GM21447 (cell line): ENCODE results near the gene H2AZ1.
"Not testable (repeated sequence)": the region's sequence is repeated elsewhere in the genome, so short reads cannot be mapped to it uniquely, and the experiment has no call there.

Experiments used
- ATAC-seq: cut with Tn5 transposase; IDR thresholded peaks from one replicate; pipeline ENCODE4 v1.9.1; 2021; ENCODE audit not compliant: unreplicated experiment

Gene H2AZ1

DNA sequence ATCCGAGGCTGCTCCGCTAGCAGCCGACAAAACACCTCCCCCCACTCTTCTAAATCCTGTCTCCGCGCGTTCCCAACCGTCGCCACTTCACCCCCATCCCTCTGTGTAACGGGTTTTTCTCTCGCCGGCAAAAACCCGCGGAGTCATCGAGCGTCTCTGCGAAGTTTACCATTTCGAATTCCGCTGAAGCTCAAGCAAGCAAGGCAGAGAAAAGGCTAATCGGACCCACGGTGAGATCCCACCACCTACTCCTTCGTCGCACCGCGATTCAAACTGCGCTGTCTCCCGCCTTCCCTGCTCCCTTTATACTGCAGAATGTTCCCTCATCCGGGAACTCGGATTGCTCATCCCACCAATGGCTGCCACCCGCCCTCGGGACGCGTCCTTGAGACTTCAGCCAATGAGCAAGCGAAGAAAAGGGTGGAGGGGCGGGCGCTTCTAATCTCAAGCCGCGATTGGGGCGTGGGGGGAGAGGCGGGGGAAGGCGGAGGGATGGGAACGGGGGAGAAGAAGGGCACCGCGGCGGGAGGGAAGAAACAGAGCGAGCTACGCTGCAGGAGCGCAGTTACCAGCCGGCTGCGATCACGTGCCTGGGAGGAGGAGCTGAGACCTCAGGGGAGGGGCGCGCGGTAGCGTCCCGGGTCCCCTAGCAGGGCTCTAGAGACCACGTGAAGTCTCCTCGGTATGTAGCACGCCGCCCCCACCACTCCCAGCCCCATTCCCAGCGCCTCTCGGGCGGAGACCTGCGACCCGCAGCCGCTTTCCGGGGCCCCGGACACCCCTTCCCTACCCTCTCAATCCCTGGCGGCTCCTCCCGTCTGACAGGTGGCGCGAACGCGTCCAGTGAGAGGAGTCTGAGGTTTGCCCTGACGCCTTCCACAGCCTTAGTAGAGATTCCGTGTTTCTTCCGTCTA is at the start of gene H2AZ1:
H2AZ1 (minus strand) TSS at position 277 of the 914 bp plus-strand sequence; CDS start at position 172, 105 bp downstream.
- peak; percentile 53 for ATAC-seq

DNA sequence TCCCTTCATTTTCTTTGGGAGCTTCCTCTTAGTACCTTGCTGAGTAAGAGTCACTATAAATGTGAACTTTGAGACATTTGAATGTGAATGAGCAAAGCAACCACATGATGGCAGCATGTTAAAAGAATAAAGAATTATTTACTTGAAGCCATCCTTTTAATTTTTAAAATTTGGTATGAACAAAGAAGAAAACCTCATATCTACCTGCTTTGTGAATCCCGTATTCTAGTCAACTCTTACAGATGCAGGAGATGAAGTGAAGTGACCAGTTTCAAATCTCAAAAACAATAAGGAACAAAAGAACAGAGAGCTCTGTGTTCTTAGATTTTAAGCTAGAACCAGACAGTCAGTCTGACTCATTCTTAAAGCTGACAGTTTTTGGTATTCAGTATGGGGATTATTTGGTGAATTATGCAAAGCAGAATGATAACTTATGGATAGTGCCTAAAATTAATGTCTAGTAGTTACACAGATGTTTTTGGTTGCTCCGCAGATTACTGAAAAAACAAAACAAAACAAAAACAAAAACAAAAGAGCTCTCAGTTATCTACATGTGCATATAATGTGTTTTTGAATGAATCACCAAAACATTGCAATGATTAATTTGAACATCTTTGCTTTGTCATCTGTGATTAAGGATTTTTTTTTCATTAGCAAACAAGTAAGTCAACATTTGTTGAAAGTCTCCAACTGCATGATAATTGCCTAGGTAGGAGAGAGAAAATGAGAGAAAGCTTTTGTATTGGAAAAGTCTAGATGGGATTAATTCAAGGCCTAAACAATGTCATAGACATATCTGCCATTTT is 48.2 kb upstream of the H2AZ1 start:
- no peak for ATAC-seq

DNA sequence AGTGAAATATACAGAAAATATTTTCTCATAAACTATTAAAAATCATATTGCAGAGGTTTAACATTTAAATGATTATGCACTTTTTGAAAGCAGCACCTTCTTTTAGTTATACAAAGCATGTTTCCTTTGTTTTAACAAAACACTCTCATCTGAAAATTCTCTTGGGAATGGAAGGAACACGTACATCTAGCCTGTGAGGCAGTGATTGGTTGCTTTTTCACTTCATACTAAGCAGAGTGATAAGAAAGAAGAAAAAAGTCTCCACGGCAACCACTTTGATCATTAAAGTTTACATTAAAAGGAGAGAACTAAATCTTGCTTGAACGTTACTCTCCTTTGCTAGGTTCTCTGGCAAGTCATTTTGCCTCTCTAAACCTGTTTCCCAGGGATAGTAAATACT is 41.7 kb upstream of the H2AZ1 start:
- no peak for ATAC-seq

DNA sequence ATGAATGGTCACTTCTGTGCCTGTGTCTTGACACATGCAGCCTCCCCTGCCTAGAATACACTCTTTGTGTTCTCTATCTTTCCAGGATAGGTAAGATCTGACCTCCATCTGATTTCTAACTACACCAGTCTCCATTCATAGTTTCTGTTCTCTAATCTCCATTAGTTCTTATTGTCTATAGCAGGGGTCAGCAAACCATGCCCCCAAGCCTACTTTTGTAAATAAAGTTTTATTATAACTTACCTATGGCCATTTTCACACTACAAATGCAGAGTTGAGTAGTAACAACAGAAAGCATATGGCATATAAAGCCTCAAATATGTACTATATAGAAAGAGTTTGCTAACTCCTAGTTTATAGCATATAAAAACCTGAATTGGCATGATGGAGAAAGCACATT is 37.6 kb upstream of the H2AZ1 start:
- ATAC-seq, result no peak

DNA sequence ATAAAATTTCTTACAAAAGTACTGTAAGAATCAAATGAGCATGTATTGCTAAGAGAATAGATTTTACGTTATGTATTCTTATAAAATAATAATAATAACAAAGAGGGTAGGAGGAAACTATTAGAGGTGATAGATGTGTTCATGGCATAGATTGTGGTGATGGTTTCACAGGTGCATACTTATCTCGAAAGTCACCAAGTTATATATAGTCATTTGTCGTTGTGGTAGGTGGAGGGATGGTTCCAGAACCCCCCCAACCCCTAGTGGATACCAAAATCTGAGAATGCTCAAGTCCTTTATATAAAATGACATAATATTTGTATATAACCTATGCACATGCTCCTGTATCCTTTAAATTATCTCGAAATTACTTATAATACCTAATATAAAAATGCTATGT is 36.7 kb upstream of the H2AZ1 start:
- no peak for ATAC-seq

DNA sequence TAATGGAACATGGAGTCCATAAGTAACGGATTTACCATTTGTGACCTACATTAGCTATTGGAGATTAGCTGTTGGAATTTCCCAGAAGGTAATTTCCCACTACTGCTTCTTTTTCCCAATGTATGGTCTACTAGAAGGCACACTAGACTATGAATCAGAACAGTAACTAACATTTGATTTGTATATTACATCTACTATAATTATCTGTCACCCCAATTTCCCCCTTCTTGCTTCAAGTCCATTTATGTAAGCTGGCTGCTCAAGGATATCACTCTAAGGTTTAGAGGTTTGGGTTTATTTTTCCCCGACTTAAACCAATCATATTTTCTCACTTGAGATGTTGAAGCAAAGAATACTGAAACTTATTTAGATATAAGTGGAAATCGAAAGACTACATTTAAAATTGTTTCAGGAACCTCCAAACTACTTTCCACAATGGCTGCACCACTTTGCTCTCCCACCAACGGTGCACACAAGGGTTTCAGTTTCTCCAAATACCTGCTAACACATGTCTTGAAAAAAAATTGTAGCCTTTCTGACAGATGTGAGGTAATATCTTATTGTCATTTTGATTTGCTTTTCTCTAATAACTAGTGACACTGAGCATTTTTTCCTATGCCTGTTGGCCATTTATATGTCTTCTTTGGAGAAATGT is 33.3 kb upstream of the H2AZ1 start:
- ATAC-seq, result peak; percentile 57

DNA sequence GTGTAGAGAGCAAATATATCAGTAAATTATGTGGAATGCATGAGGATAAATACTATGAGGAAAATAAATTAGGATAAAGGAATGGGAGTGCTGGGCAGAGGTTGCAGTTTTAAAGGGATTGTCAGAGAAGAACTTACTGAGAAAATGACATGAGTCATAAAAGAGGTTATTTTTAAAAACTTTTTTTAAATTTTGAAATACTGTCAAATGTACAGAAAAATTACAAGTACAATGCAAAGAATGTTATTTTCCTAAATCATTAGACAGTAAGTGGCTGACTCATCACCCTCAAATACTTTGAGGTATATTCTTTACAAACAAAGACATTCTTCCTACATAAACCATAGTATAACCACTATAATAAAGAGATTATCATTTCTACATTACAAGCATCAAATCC is 29.8 kb upstream of the H2AZ1 start:
- ATAC-seq, result no peak

DNA sequence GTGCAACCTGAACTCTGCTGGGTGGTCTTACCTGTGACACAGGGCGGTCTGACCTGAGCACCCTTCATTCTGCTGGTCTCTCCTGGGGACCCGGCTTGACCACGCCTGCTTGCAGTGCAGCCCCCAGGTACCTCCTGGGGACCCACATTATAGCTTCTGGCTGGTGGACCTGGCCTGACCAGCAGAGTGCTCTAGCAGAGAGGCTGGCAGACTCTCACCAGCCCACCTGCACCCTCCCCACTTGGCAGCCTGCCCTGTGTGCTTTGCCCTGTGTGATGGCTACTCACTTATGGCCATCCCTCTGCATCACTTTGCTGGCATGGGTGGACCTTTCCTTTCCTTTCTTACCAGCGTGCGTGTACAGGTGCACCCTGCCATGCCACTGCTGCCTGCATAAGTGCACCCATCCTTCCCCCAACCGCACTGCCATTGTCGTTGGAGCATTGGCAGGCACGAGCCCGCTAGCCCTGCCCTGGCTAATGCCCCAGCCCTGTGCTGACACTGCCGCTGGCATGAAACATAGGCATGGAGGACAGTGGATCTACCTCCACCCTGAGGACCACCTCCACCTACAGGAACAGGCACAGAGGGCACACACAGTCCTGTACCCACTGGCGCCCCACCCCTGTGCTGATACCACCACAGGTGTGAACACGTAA is 21.5 kb upstream of the H2AZ1 start:
- ATAC-seq, result no peak

DNA sequence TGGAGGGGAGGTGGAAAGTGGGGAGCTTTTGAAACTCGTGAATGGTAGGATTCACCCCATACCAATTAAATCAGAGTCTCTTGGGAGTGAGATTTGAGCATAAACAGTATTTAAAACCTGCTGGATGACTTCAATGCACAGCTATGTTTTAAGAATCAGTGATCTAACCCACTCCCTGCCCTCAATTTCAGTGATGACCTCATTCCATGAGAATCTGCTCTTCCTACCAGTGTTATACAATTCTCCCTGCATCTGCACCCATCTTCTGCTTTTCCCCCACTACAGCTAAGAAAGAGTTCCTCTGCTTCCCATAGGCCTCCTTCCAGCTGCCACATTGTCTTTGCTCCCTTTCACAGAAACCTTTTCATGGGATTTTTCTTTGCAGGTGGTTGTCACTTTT is 18.3 kb upstream of the H2AZ1 start:
- ATAC-seq, result no peak

DNA sequence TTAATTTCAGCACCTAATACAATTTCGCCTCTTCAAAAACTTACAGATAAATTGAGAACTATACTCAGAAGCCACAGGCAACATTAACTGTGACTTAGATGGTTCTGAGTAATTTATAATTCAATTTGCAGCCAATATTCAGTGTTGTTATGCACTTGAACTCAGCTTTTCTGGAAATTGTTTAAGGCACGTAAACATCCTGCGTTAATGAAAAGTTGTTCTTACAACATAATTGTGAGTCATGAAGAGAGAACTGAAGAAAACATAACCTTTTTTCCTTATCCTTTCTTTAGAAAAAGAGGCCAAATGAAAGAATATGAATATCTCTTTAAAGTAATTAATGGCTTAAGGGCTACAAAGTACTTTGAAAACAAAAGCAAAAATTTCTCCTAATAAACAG is 16.6 kb upstream of the H2AZ1 start:
- no peak for ATAC-seq

DNA sequence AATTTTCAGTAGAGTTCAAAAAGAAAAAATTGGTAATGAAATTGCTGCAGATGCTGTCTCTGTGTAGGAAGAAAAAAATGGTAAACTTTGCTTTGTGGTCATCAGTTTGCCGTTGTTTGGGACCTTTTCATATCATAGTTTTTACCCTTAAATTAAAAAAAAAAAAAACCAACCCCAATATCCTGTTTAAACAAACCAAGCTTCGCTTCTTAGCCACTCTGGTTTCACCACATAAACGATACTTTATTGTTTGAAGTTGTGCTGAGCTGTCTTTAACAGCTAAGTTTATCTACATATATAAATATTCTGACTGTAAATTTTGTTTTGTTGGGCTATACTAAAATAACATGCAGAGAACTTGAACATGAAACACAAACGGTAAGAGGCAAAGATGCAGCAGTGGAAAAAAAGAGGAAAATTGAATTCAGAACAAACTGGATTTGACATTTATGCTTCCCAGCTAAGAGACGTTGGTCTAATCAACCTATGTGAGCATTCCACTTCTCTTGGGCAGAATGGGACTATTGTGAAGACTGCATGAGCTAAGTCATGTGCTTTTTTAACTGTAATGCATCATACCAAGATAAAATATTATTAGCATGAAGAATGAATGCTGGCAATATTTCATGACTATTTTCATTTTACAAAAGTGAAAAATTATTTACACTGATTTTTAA is 15.7 kb upstream of the H2AZ1 start:
- no peak for ATAC-seq

DNA sequence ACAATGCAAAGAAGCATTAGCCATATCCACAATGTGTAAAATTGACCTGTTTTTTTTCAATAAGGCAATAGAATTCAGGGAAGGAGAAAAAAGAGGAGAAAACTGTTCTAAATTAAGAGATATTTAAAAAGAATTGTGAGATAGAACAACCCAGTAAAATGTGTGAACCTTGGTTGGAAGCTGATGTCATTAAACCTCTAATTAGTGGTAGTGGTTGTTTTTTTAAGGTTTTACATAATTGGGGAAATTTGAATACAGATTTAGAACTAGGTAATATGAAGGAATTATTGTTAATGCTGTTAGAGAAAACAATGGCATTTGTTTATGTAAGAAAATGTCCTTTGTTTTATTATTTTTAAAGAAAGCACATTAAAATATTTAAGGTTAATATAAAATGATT is 15.1 kb upstream of the H2AZ1 start:
- ATAC-seq, result no peak

DNA sequence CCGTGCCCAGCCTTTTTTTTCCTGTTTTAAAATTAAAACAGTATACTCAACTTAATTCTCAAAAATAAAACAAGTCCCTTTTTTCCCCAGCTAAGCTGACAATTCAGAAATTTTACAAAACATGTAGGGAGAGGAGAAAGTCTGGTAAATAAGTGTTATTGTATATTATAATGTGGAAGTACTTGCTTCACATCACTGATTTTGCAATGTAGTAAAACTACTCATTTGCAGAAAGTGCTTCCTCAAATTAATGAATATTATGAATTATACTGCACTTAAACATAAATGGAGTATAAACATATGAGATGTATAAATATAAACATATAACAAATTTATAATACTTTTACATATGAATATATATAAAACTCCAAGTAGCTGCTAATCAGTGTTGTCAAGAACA is 11.6 kb upstream of the H2AZ1 start:
- no peak for ATAC-seq

DNA sequence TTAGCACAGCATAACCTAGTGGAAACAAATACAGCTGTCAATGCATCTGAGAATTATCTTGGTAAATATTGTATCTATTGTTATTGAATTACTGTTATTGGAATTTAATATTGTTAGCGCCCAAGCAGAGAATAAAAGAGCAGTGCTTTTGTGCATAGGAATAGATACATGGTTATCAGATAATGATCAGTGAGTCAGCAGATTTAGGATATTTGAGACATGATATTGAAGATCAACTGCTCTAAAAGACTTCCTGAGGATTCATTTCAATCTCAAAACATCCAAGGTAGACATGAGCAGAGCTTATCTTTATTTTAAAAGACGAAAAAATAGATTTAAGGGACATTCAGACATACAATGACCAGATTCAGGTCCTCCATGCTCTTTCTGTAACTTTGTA is 10.6 kb upstream of the H2AZ1 start:
- no peak for ATAC-seq

DNA sequence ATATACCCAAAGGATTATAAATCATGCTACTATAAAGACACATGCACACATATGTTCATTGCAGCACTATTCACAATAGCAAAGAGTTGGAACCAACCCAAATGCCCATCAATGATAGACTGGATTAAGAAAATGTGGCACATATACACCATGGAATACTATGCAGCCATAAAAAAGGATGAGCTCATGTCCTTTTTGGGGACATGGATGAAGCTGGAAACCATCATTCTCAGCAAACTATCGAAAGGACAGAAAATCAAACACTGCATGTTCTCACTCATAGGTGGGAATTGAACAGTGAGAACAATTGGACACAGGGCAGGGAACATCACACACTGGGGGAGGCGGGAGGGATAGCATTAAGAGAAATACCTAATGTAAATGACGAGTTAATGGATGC is 8.1 kb upstream of the H2AZ1 start:
- ATAC-seq, result not testable (repeated sequence)

DNA sequence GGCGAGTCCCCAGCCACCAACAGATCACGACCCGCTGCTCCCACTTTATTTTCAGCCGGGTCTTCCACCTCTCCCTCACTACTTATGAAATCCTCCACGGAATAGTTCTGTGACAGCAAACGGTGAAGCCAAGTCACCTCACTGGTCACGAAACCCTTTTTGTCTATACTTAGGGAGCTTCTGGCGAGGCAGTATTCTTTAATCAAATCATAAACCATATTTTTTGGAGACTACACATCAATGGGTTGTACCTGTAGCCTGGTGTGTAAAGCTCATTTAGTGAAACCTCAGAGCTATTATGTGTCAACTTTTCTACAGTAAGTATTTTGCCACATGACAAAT is 809 bp upstream of the H2AZ1 start:
- no peak for ATAC-seq

DNA sequence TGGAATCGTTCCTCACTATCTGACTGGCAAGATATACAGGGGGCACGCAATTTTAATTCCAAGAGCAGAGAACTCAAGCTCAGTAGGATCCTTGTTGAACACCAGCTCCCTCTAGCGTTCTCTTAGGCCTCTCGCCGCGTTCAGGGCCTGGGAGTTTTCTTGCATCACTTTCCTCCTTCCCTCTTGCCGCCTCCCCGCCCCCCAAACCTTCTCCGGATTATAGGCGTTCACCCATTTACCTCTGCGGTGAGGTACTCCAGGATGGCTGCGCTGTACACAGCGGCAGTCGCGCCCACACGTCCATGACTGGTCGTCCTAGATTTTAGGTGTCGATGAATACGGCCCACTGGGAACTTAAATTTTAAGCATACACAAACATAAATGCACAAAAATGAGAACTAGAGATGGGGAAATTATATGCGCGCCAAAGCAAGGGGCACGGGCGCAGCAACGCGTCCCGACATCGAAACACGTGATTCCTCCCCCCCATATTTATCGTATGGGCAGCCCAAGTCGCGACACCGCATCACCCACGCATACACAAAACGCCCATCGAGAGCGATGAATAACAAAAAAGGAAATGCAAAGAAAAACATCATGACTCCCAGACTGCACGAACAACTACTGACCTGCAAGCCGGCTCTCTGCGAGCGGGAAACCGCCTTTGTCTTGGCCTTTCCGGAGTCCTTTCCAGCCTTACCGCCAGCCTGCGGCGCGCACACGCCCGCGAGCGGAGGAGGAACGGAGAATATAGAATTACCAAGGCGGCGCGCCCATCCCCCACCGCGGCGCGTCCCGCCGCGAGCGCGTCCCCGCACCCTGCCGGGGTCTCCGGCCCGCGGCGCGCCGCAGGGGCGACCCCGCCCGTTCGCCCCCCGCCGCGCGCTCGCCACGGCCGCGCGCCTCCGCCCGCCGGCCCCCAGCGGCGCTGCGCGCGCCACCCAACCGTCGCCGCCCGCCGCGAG is 759 bp downstream of the H2AZ1 start:
- peak; percentile 32 for ATAC-seq

DNA sequence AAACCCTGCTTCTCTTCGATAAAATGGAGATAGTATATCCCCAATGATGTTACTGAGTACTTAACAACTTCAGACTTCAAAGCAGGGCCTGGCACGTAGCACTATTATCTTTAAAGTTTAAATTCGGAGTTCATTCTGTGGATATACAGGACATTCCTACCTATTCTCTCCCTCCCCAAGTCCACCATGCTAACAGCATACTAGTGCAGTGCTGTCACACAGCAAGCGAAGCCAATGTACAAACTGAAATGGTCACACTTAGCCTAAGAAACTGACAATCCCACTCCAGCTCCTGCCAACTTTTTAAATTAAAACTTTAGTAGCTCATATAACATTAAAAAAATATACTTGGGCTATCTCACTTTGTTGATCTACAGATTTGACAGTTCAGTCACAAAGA is 2.5 kb downstream of the H2AZ1 start:
- no peak for ATAC-seq

DNA sequence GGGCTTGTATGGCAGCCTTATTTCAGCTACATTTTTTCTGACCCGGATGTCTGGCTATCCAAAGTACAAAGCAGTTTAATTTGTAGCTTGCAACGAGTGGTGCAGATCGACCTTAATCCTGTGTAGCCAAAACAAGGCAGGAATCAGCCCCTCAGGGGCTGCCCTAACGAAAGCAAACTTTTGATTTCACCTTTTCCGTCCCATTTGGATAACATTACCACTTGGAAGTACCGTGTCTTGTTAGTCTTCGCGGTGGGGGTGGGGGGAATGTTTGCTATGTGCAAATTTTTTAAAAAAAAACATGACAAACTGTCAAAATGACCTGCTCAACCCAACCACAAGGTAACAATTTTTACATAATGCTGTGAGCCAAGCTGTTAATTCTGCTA is 2.9 kb downstream of the H2AZ1 start:
- no peak for ATAC-seq
